ENCODE measurements around the gene MBTPS1. TPM values are rescaled to one million over a fixed set of nuclear protein-coding genes. Genes with fewer than 3 reads are reported as not detected.
A peak's percentile ranks its signal among the peaks of the same experiment; 100 is the strongest.

The MBTPS1 gene
- total and polyA plus RNA-seq, 3 donors from 2014 or later = 59.0 to 122 (median 104) TPM

- no peaks in the 10 kb centered on the region for H3K27me3 ChIP-seq
- no peaks in the 10 kb centered on the region for H3K9me3 ChIP-seq
- no peak overlapping the region for H3K4me3 ChIP-seq
- no peaks in the 10 kb centered on the region for H3K36me3 ChIP-seq (ENCODE audit: low read depth, missing control alignments)
- TF ChIP-seq, protein P1, sequence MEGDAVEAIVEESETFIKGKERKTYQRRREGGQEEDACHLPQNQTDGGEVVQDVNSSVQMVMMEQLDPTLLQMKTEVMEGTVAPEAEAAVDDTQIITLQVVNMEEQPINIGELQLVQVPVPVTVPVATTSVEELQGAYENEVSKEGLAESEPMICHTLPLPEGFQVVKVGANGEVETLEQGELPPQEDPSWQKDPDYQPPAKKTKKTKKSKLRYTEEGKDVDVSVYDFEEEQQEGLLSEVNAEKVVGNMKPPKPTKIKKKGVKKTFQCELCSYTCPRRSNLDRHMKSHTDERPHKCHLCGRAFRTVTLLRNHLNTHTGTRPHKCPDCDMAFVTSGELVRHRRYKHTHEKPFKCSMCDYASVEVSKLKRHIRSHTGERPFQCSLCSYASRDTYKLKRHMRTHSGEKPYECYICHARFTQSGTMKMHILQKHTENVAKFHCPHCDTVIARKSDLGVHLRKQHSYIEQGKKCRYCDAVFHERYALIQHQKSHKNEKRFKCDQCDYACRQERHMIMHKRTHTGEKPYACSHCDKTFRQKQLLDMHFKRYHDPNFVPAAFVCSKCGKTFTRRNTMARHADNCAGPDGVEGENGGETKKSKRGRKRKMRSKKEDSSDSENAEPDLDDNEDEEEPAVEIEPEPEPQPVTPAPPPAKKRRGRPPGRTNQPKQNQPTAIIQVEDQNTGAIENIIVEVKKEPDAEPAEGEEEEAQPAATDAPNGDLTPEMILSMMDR (IDR thresholded peaks at IDR 0.05) = no peak
- TF ChIP-seq POLR2A (IDR thresholded peaks at IDR 0.05) = no peak
- no peak for DNase-seq
- peaks cover 12% of the 10 kb centered on the region for H3K4me1 ChIP-seq
- WGBS, 2 donors = 55 to 57% methylated on average over 14 of the region's 14 CpGs
- intact Hi-C loops (cut with DNase I; ENCODE audit: low total_unique reads) = no loop called here
- peak overlapping the region in 1 of 2 donors; percentile 61 for H3K27ac ChIP-seq
These were observed 22.3 kb upstream of the MBTPS1 start for GRCh38 chr16:84138824-84139627.

- Histone ChIP-seq H3K27me3 (no peaks in the 10 kb centered on the region), H3K4me3 (no peak overlapping the region), H3K4me1 (peaks cover 6% of the 10 kb centered on the region), H3K9me3 (no peaks in the 10 kb centered on the region), H3K27ac (no peak overlapping the region), H3K36me3 (ENCODE audit: low read depth, missing control alignments) (no peaks in the 10 kb centered on the region)
- no peak for DNase-seq
- WGBS, 2 donors = 56 to 60% methylated on average over 2 of the region's 2 CpGs
- TF ChIP-seq, protein P1 (IDR thresholded peaks at IDR 0.05) = no peak
- TF ChIP-seq POLR2A (IDR thresholded peaks at IDR 0.05) = no peak
- intact Hi-C loops (cut with DNase I; ENCODE audit: low total_unique reads) = no loop called here
These were observed 21.7 kb upstream of the MBTPS1 start for GRCh38 chr16:84138500-84138823.

- intact Hi-C loops (cut with DNase I; ENCODE audit: low total_unique reads) = no loop called here
- WGBS, 2 donors = 83 to 93% methylated on average over 7 of the region's 7 CpGs
- TF ChIP-seq POLR2A (IDR thresholded peaks at IDR 0.05) = no peak
- TF ChIP-seq, protein P1 (IDR thresholded peaks at IDR 0.05) = no peak
- Histone ChIP-seq H3K27me3 (no peaks in the 10 kb centered on the region), H3K36me3 (ENCODE audit: low read depth, missing control alignments) (no peaks in the 10 kb centered on the region), H3K9me3 (no peaks in the 10 kb centered on the region), H3K27ac (no peak overlapping the region), H3K4me3 (no peak overlapping the region), H3K4me1 (peaks cover 6% of the 10 kb centered on the region)
- no peak for DNase-seq
These were observed 21.1 kb upstream of the MBTPS1 start for GRCh38 chr16:84137769-84138357.

- H3K36me3 ChIP-seq (ENCODE audit: low read depth, missing control alignments) = no peaks in the 10 kb centered on the region
- no peak overlapping the region for H3K27ac ChIP-seq
- H3K27me3 ChIP-seq = no peaks in the 10 kb centered on the region
- no peak for DNase-seq
- no peak overlapping the region for H3K4me3 ChIP-seq
- intact Hi-C loops (cut with DNase I; ENCODE audit: low total_unique reads) = no loop called here
- peaks cover 6% of the 10 kb centered on the region for H3K4me1 ChIP-seq
- WGBS, 2 donors = 92 to 93% methylated on average over 8 of the region's 8 CpGs
- H3K9me3 ChIP-seq = no peaks in the 10 kb centered on the region
- TF ChIP-seq, protein P1 (IDR thresholded peaks at IDR 0.05) = no peak
- TF ChIP-seq POLR2A (IDR thresholded peaks at IDR 0.05) = no peak
These were observed 20.5 kb upstream of the MBTPS1 start for GRCh38 chr16:84137287-84137686.
